Activated naive CD4-positive, alpha-beta T cell treated with anti-CD3 and anti-CD28 coated beads, Interleukin-2, amount 50 U/mL, for 24 hours (primary cell): Measurements from ENCODE around the gene SORCS2.

Experiments used
- H3K27ac Mint-ChIP-seq: one replicate; pipeline ENCODE4 v1.8.0; 2021; ENCODE audit warnings: mild to moderate bottlenecking, mixed read lengths
- H3K27me3 Mint-ChIP-seq: one replicate; pipeline ENCODE4 v1.8.0; 2021; ENCODE audit warnings: mixed read lengths
- H3K36me3 Mint-ChIP-seq: one replicate; pipeline ENCODE4 v1.8.0; 2021; ENCODE audit warnings: mixed read lengths
- H3K4me1 Mint-ChIP-seq: one replicate; pipeline ENCODE4 v1.8.0; 2021; ENCODE audit warnings: mixed read lengths
- H3K4me3 Mint-ChIP-seq: one replicate; pipeline ENCODE4 v1.8.0; 2021; ENCODE audit warnings: mild to moderate bottlenecking, mixed read lengths
- H3K9me3 Mint-ChIP-seq: one replicate; pipeline ENCODE4 v1.8.0; 2021; ENCODE audit warnings: mixed read lengths

SORCS2 gene

DNA sequence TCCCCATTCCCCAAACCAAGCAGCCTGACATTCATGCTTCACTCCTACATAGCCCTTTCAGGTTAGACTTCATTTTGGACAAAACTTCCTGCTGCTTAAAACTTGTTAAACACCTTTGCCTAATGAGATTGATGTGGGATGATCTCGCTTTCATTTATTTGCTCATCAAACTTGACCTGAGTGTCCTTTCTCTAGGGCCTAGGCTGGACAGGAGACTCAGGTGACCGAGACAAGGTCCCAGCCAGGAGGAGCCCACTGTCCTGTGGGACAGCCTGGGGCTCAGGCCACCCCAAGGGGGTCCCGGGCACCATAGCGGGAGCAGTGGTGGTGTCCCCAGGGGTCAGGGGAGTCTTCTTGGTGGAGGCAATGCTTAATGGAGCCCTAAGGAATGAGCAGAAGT lies 266.1 kb downstream of the SORCS2 start:
- Mint-ChIP-seq H3K36me3 (no peaks in the 10 kb centered on the region), H3K9me3 (no peaks in the 10 kb centered on the region), H3K4me3 (no peak overlapping the region), H3K4me1 (no peaks in the 10 kb centered on the region), H3K27me3 (no peaks in the 10 kb centered on the region), H3K27ac (no peak overlapping the region)

DNA sequence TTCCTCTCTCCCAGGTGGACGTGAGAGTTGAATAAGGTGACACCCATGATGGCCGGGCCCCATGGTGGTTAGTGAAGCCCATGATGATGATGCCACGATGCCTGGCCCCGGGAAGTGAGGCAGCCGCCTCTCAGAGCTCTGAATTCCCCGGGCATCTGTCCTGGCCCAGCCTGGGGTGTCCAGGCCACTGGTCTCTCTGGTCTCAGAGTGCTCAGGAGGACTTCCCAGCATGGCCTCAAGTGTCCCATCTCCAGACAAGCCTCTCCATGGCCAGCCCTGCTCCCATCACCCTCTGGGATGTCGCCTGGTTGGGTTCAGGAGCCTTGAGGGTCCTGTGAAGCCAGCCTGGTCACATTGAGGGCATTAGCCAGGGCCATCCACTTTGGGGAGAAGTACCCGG lies 267.1 kb downstream of the SORCS2 start:
- H3K4me3 Mint-ChIP-seq, result no peak overlapping the region
- no peaks in the 10 kb centered on the region for H3K27me3 Mint-ChIP-seq
- H3K4me1 Mint-ChIP-seq, result no peaks in the 10 kb centered on the region
- H3K27ac Mint-ChIP-seq, result no peak overlapping the region
- H3K36me3 Mint-ChIP-seq, result no peaks in the 10 kb centered on the region
- no peaks in the 10 kb centered on the region for H3K9me3 Mint-ChIP-seq

- no peaks in the 10 kb centered on the region for H3K27me3 Mint-ChIP-seq
- H3K36me3 Mint-ChIP-seq, result no peaks in the 10 kb centered on the region
- H3K27ac Mint-ChIP-seq, result no peak overlapping the region
Observed at GRCh38 chr4:7460566-7460965, 268.2 kb downstream of the SORCS2 start.

DNA sequence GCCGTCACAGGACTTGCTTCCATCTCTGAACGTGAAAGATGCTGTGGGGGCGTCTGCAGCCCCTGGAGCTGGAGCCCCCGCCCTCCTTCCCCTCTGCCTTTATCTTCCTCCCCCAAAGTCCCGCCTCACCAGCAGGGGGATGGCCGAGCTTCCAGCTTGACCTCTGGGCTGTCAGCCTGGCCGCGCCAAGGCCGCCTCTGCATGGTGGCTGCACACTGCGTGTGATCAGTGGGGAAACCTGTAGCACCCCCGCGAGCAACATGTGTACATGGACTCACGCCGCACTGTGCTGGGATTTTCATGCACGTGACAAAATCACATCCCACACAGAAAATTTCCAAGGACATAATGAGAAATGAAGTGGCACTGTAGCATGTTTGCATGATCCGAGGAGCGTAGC lies 268.9 kb downstream of the SORCS2 start:
- Mint-ChIP-seq H3K9me3 (no peaks in the 10 kb centered on the region), H3K27me3 (no peaks in the 10 kb centered on the region), H3K36me3 (no peaks in the 10 kb centered on the region), H3K27ac (no peak overlapping the region), H3K4me3 (no peak overlapping the region), H3K4me1 (no peaks in the 10 kb centered on the region)

More at GRCh38 chr4:7460566-7460965, 268.2 kb downstream of the SORCS2 start:
- no peak overlapping the region for H3K4me3 Mint-ChIP-seq
- H3K9me3 Mint-ChIP-seq, result no peaks in the 10 kb centered on the region
- H3K4me1 Mint-ChIP-seq, result no peaks in the 10 kb centered on the region

DNA sequence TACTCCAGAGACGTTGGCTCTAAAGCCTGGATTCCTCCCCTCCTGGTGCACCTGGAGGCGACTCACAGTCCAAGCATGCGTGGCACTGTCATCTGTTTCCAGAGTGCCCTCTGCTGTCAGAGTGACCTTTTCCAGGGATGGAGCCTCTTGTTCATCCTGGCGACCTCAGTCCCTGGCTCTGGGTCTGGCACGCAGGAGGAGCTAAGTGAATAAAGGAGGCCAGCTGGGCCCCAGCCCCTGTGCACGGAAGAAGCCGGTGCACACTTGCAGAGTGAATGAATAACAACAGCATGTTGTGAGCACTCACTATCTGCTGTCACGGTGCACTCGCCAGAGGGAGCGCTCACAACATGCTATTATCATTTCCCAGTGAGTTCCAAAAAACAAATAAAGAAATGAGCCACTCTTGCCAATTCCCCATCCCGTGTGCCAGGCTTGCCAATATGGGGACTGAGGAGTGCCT lies 270.2 kb downstream of the SORCS2 start:
- H3K36me3 Mint-ChIP-seq, result no peaks in the 10 kb centered on the region
- no peak overlapping the region for H3K27ac Mint-ChIP-seq
- no peaks in the 10 kb centered on the region for H3K9me3 Mint-ChIP-seq
- H3K4me1 Mint-ChIP-seq, result no peaks in the 10 kb centered on the region
- no peak overlapping the region for H3K4me3 Mint-ChIP-seq
- H3K27me3 Mint-ChIP-seq, result no peaks in the 10 kb centered on the region

- Mint-ChIP-seq H3K27ac (no peak overlapping the region), H3K4me1 (no peaks in the 10 kb centered on the region), H3K36me3 (no peaks in the 10 kb centered on the region), H3K4me3 (no peak overlapping the region), H3K9me3 (no peaks in the 10 kb centered on the region), H3K27me3 (no peaks in the 10 kb centered on the region)
Observed at GRCh38 chr4:7463566-7464258, 271.4 kb downstream of the SORCS2 start.

- Mint-ChIP-seq H3K27ac (no peak overlapping the region), H3K9me3 (no peaks in the 10 kb centered on the region), H3K4me1 (no peaks in the 10 kb centered on the region), H3K36me3 (no peaks in the 10 kb centered on the region), H3K27me3 (no peaks in the 10 kb centered on the region), H3K4me3 (no peak overlapping the region)
Observed at GRCh38 chr4:7464259-7464655, 271.9 kb downstream of the SORCS2 start.

DNA sequence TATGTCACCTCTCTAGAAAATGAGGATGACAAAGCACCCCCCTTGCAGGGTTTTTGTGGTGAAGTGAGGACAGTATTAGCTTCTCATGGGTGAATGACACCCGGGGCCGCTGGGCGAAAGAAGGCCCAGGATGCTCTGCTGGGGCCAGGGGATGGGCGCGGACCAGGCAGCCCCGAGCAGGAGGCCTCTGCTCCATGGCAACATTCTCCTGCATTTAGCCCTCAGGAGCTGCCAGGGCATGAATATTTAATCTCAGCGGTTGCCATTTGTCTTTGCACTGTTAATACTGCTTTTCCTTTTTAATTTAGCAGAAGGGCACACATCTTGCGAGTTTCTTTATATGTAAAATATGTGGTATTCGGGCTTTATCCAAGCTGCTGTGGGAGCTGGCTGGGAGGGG lies 272.7 kb downstream of the SORCS2 start:
- Mint-ChIP-seq H3K4me1 (no peaks in the 10 kb centered on the region), H3K27me3 (no peaks in the 10 kb centered on the region), H3K4me3 (no peak overlapping the region), H3K36me3 (no peaks in the 10 kb centered on the region), H3K27ac (no peak overlapping the region), H3K9me3 (no peaks in the 10 kb centered on the region)

GRCh38 chr4:7466215-7466614 lies 273.9 kb downstream of the SORCS2 start:
- Mint-ChIP-seq H3K4me3 (no peak overlapping the region), H3K4me1 (no peaks in the 10 kb centered on the region), H3K27ac (no peak overlapping the region), H3K27me3 (no peaks in the 10 kb centered on the region), H3K9me3 (no peaks in the 10 kb centered on the region), H3K36me3 (no peaks in the 10 kb centered on the region)

DNA sequence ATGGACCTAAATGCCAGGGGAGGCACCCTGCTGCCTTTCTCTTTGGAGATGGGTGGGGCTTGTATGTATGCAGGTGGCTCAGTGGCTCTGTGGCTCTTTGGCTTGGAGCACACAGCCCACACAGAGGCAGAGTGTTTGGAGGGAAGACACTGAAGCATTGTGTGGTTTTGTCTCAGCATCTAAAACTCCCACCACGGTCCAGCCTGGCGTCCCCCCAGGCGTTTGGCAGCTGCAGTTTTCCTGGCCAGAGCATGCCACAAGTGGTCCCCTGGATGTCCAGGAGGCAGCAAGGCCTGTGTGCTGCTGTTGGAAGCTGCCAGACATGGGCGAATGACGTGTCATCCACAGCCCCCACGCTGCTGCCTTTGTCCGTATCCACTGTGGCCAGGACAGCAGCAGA lies 274.6 kb downstream of the SORCS2 start:
- H3K9me3 Mint-ChIP-seq, result no peaks in the 10 kb centered on the region
- no peaks in the 10 kb centered on the region for H3K4me1 Mint-ChIP-seq
- H3K27me3 Mint-ChIP-seq, result peaks cover under 1% of the 10 kb centered on the region
- H3K27ac Mint-ChIP-seq, result no peak overlapping the region
- no peak overlapping the region for H3K4me3 Mint-ChIP-seq
- H3K36me3 Mint-ChIP-seq, result no peaks in the 10 kb centered on the region

- Mint-ChIP-seq H3K4me1 (no peaks in the 10 kb centered on the region), H3K4me3 (no peak overlapping the region), H3K27ac (no peak overlapping the region), H3K9me3 (no peaks in the 10 kb centered on the region), H3K36me3 (no peaks in the 10 kb centered on the region), H3K27me3 (peaks cover 5% of the 10 kb centered on the region)
Observed at GRCh38 chr4:7467471-7467870, 275.1 kb downstream of the SORCS2 start.

DNA sequence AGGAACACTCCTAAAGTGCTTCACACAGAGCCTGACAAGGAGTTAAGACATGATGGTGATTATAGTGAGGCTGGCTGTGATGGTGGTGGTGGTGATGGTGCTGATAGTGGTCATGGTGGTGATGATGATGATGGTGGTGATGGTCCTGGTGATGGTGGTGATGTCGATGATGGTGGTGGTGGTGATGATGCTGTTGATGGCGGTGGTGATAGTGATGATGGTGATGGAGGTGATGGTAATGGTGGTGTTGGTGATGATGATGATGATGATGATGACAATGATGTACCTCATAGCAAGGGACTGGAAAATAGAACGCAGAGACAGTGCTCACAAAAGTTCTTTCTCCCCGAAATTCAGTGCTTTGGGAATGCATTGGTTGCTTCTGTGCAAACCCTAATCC lies 276.7 kb downstream of the SORCS2 start:
- Mint-ChIP-seq H3K27me3 (peaks cover 10% of the 10 kb centered on the region), H3K9me3 (no peaks in the 10 kb centered on the region), H3K36me3 (no peaks in the 10 kb centered on the region), H3K27ac (no peak overlapping the region), H3K4me3 (no peak overlapping the region), H3K4me1 (no peaks in the 10 kb centered on the region)

- no peaks in the 10 kb centered on the region for H3K36me3 Mint-ChIP-seq
- peaks cover 11% of the 10 kb centered on the region for H3K27me3 Mint-ChIP-seq
- no peaks in the 10 kb centered on the region for H3K4me1 Mint-ChIP-seq
- H3K4me3 Mint-ChIP-seq, result no peak overlapping the region
- no peaks in the 10 kb centered on the region for H3K9me3 Mint-ChIP-seq
- no peak overlapping the region for H3K27ac Mint-ChIP-seq
Observed at GRCh38 chr4:7470111-7470510, 277.8 kb downstream of the SORCS2 start.

DNA sequence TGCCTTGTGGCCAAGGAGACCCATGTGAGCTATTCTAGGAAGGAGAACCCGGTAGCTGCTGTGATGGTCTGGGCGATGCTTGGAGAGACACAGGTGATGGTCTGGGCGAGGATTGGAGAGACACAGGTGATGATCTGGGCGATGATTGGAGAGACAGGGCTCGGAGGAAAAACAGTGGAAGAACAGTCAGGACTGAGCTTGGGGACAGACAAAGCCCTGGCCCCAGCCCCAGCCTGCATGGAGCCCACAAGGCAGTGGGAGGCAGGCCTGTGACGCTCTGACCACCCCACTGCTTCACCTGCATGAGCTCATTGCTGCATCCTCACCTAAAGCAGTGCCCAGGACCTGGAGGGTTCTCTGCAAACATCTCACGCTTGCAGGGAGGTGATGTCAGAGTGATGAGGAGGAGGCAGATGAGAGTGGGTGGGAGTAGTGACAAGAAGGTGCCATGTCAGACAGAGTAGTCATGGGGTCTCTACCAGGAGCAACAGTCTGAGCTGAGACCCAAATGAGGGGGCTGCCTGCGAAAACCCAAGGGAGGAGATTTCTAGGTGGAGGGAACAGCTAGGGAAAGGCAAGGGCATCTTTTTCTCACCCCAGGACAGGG lies 278.3 kb downstream of the SORCS2 start:
- Mint-ChIP-seq H3K27ac (no peak overlapping the region), H3K4me1 (no peaks in the 10 kb centered on the region), H3K36me3 (no peaks in the 10 kb centered on the region), H3K9me3 (no peaks in the 10 kb centered on the region), H3K27me3 (peaks cover 11% of the 10 kb centered on the region), H3K4me3 (no peak overlapping the region)

- Mint-ChIP-seq H3K36me3 (no peaks in the 10 kb centered on the region), H3K4me1 (no peaks in the 10 kb centered on the region), H3K4me3 (no peak overlapping the region), H3K27me3 (peaks cover 11% of the 10 kb centered on the region), H3K27ac (no peak overlapping the region), H3K9me3 (no peaks in the 10 kb centered on the region)
Observed at GRCh38 chr4:7472442-7473013, 280.2 kb downstream of the SORCS2 start.

DNA sequence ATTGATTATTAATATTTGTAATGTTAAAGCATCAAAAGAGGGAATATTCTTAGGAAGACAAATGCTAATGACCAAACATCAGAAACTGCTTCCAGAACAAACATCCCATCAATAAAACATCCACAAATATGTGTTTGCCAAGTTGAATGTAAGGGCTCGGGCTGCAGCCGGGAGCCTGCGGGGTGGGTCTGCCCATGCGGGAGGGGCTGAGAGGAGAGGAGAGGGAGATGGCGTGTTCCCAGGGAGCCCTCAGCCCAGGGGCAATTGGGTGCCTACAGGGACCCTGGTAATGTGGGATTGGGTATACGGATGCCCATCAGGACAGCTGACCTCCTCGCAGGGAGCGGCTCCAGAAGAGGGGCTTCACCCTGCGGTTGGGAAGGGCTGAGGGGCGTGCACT lies 280.7 kb downstream of the SORCS2 start:
- no peak overlapping the region for H3K27ac Mint-ChIP-seq
- H3K9me3 Mint-ChIP-seq, result no peaks in the 10 kb centered on the region
- peaks cover 11% of the 10 kb centered on the region for H3K27me3 Mint-ChIP-seq
- no peak overlapping the region for H3K4me3 Mint-ChIP-seq
- no peaks in the 10 kb centered on the region for H3K36me3 Mint-ChIP-seq
- no peaks in the 10 kb centered on the region for H3K4me1 Mint-ChIP-seq
